Urothelium cell line (cell line): Measurements from ENCODE around the gene B4GALT6.

Experiments used
- DNase-seq: peaks from one replicate; pipeline ENCODE4 v3.0.0; 2011; ENCODE audit warnings: low spot score, mixed read lengths
- FAIRE-seq: peaks from 2 replicates; lab custom pipeline; 2011; peaks lifted over from hg19 to GRCh38; lab: Jason Lieb, UNC

Gene B4GALT6

DNA sequence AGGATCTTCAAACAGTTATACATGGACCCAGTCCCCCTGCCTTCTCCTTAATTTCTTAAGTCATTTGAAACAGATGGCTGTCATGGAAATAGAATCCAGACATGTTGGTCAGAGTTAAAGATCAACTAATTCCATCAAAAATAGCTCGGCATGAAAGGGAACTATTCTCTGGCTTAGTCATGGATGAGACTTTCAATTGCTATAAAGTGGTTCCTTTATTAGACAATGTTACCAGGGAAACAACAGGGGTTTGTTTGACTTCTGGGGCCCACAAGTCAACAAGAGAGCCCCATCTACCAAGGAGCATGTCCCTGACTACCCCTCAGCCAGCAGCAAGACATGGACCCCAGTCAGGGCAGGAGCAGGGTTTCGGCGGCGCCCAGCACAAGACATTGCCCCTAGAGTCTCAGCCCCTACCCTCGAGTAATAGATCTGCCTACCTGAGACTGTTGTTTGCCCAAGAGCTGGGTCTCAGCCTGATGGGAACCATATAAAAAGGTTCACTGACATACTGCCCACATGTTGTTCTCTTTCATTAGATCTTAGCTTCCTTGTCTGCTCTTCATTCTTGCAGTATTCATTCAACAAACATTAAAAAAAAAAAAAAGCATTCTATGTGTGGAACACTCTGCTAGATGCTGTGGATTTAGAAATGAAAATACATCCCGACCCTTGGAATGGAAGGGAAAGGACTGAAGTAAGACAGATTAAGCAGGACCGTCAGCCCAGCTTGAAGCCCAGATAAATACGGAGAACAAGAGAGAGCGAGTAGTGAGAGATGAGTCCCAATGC lies 88.1 kb downstream of the B4GALT6 start:
- FAIRE-seq, result no peak
- no peak for DNase-seq

DNA sequence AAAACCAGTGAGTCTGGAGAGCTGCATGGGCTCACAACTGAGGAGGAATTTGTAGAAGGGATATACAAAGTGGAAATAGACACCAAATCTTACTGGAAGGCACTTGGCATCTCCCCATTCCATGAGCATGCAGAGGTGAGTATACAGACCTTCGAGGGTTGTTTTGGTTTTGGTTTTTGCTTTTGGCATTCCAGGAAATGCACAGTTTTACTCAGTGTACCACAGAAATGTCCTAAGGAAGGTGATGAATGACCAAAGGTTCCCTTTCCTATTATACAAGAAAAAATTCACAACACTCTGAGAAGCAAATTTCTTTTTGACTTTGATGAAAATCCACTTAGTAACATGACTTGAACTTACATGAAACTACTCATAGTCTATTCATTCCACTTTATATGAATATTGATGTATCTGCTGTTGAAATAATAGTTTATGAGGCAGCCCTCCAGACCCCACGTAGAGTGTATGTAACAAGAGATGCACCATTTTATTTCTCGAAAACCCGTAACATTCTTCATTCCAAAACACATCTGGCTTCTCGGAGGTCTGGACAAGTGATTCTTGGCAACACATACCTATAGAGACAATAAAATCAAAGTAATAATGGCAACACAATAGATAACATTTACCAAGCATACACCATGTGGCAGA lies 89.1 kb downstream of the B4GALT6 start:
- FAIRE-seq (no peak), DNase-seq (no peak)

DNA sequence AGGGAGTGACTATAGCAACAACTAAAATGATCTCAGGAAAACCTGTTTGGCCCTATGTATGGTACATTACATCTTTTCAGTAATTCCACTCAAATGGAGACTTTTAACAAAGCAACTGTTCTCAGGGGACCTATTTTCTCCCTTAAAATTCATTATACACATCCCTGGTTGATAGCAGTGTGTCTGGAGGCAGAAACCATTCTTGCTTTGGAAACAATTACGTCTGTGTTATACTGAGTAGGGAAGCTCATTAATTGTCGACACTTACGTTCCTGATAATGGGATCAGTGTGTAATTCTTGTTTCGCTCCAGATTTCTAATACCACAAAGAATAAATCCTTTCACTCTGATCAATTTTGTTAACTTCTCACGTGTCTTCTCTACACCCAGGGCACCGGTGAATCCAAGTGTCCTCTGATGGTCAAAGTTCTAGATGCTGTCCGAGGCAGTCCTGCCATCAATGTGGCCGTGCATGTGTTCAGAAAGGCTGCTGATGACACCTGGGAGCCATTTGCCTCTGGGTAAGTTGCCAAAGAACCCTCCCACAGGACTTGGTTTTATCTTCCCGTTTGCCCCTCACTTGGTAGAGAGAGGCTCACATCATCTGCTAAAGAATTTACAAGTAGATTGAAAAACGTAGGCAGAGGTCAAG lies 91.7 kb downstream of the B4GALT6 start:
- DNase-seq (no peak), FAIRE-seq (no peak)

DNA sequence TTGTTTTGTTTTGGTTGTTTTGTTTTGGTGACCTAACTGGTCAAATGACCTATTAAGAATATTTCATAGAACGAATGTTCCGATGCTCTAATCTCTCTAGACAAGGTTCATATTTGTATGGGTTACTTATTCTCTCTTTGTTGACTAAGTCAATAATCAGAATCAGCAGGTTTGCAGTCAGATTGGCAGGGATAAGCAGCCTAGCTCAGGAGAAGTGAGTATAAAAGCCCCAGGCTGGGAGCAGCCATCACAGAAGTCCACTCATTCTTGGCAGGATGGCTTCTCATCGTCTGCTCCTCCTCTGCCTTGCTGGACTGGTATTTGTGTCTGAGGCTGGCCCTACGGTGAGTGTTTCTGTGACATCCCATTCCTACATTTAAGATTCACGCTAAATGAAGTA lies 92.8 kb downstream of the B4GALT6 start, which contains the start of gene TTR:
TSS of gene TTR (plus strand) at position 250 of the 400 bp plus-strand sequence. CDS start at position 276, 26 bp downstream.
- FAIRE-seq (no peak), DNase-seq (no peak)

- no peak for DNase-seq
- FAIRE-seq, result no peak
Measured at GRCh38 chr18:31591113-31591512, 93.3 kb downstream of the B4GALT6 start.

DNA sequence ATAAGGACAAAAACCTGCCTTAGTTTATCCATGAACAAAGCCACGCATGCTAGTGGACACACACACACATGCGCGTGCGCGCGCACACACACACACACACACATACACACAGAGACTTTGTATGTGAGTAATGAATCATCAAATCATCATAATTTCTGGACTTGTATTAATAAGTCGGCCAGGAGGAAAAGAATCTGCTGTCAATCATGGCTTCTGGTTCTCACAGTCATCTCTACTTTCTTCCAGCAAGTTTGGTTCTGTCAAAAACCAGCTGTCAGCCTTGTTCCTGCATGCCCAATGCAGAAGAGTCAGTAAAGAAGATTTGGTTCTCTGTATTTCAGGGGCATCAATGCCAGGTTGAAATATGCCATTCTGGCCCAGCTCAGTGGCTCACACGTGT lies 93.8 kb downstream of the B4GALT6 start:
- FAIRE-seq (no peak), DNase-seq (no peak)

- FAIRE-seq, result no peak
- DNase-seq, result no peak
Measured at GRCh38 chr18:31587529-31587928, 96.9 kb downstream of the B4GALT6 start.

DNA sequence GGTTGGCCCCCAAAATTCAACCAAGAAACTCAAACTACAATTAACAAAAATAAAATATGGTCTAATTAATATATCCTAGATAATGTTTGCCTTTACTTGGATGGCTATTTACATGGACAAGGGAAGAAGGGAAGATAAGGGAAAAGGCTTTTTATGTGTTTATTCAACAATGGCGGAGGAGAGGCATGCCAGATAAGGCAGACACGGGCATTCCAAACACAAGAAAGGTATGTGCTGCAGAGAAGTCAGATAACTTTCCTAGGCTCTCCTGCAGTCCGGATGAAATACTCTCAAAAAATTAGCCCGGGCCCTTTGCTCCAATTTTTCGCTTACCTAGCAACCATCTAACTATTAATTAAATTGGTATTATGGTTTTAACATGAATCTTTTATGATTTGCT lies 97.8 kb downstream of the B4GALT6 start:
- no peak for FAIRE-seq
- DNase-seq, result no peak

GRCh38 chr18:31585991-31586390 lies 98.4 kb downstream of the B4GALT6 start:
- FAIRE-seq (no peak), DNase-seq (no peak)

DNA sequence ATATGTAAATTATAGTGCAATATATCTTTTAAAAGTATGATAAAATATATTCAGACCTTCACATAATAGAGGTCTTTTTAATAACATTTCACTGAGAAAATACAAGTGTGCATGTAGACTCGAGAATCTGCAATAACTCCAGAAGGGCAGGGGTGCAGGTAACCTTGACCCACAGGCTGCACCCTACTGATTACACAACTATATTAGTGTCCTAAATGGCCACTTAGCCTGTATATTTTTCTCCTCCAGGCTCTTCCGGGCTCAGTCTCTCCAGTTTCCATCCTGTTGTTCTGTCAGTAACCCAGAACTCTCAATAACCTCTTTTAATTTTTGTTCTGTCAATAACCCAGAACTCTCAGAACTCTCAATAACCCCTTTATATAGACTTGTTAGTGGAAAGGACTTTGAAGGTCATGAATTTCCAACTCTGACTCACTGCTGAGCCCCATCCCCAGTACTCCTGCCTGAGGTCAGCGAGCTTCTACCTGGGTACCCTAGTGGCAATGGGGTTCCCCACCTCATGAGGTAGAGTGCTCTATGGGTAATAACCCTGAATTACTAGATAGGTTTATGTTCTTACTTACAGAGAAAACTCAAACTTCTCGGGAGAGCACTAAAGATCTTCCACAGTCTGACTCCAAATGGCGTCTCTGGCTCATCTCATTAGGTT lies 101.1 kb downstream of the B4GALT6 start:
- DNase-seq (no peak), FAIRE-seq (no peak)

GRCh38 chr18:31581498-31582197 lies 102.7 kb downstream of the B4GALT6 start:
- no peak for FAIRE-seq

GRCh38 chr18:31579375-31579774 lies 105.0 kb downstream of the B4GALT6 start:
- FAIRE-seq (no peak), DNase-seq (no peak)

More at GRCh38 chr18:31581498-31582197, 102.7 kb downstream of the B4GALT6 start:
- peak; percentile 11 for DNase-seq

- DNase-seq (no peak), FAIRE-seq (no peak)
Measured at GRCh38 chr18:31578126-31578525, 106.3 kb downstream of the B4GALT6 start.

DNA sequence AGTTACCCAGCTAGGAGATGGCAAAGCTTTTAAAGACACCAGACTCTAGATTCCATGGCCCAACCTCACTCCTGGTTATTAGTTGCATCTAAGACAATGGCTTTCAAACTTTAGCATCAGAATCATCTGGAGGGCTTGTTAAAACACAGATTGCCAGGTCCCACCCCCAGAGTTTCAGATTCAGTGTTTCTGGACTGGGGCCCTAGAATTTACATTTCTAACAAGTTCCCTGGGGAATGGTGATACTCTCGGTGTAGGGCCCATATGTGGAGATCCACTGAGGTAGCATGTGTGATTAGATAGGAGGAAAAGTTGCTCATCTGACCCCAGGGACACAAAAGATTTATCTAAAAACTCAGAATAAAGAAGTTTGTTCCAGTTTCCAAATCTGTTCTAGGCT lies 107.2 kb downstream of the B4GALT6 start:
- FAIRE-seq, result no peak
- DNase-seq, result no peak

- FAIRE-seq (no peak), DNase-seq (no peak)
Measured at GRCh38 chr18:31576670-31577069, 107.7 kb downstream of the B4GALT6 start.

DNA sequence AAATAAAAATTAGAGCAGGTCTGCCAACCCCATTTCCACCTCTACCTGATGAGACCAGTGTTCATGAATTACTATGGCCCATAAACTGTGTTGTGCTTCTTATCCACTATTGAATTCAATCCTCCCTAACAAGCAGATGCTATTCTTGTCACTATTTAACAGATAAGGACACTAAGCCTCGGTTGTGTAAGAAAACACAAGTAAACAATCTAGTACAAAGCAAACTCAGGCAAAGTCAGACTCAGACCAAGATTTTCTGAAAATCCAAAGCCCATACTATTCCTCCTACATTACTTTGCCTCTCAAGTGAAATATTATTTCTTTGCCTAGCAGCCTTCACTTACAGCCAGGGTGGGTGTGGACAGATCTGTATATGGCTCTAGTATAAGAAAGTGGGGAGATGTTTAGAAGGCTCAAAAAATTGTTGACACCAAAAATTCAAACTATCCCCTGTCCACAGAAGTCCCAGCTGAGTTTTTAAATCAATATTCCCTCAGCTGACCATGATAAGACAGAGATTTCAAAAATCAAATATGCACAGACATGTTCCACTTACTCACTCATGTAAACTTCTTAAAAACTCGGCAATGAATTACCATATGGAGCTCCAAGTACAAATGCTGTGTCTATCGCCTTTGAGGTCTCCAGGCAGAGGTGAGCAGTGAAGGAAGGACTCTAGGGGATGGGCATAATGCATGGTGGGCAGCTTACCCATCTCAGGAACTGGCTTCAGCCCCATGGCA lies 108.7 kb downstream of the B4GALT6 start:
- FAIRE-seq, result no peak

DNA sequence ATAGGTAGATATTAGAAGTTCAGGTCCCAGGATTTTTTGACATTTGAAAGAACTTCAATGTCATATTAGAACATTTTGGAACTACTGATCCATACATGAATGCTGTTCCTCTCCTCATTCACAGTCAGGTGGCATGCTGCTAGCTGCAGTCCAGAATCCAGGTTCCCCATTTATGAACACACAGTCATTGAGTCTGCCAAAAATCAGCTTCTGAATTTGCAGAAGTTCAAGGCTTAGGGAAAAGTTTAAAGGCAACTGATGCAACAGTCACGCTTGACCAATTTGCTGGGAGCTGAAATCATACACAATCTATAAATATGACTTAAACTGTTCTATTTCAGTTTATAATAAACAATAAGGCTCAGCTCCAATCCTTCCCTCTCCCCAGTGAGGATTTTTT lies 110.0 kb downstream of the B4GALT6 start:
- FAIRE-seq, result no peak
- no peak for DNase-seq

More for the DNA sequence above, 108.7 kb downstream of the B4GALT6 start:
- DNase-seq, result no peak
